HUES48 (cell line): Measurements from ENCODE around the gene AQP10.
"Not testable (repeated sequence)": the region's sequence is repeated elsewhere in the genome, so short reads cannot be mapped to it uniquely, and the experiment has no call there.

ENCODE experiments used
- H3K27ac ChIP-seq: one replicate; pipeline ENCODE4 v1.7.0; 2013; ENCODE audit warnings: low read depth, low read length, inconsistent platforms
- H3K27me3 ChIP-seq: 2 replicates; pipeline ENCODE4 v1.6.1; 2013; ENCODE audit warnings: mild to moderate bottlenecking, low read length; ENCODE audit not compliant: control insufficient read depth, insufficient read depth
- H3K36me3 ChIP-seq: 2 replicates; pipeline ENCODE4 v1.6.1; 2013; ENCODE audit warnings: low read length; ENCODE audit not compliant: control insufficient read depth, insufficient read depth
- H3K4me1 ChIP-seq: 2 replicates; pipeline ENCODE4 v1.6.1; 2013; ENCODE audit warnings: mild to moderate bottlenecking, low read length; ENCODE audit not compliant: control insufficient read depth, insufficient read depth
- H3K4me3 ChIP-seq: 2 replicates; pipeline ENCODE4 v1.5.1; 2013; ENCODE audit warnings: mild to moderate bottlenecking, low read depth, low read length
- H3K9ac ChIP-seq: 2 replicates; pipeline ENCODE4 v1.6.1; 2013; ENCODE audit warnings: mild to moderate bottlenecking, low read depth, low read length, moderate library complexity
- H3K9me3 ChIP-seq: 2 replicates; pipeline ENCODE4 v1.6.1; 2013; ENCODE audit warnings: low read length; ENCODE audit not compliant: control insufficient read depth, insufficient read depth

Gene AQP10

DNA sequence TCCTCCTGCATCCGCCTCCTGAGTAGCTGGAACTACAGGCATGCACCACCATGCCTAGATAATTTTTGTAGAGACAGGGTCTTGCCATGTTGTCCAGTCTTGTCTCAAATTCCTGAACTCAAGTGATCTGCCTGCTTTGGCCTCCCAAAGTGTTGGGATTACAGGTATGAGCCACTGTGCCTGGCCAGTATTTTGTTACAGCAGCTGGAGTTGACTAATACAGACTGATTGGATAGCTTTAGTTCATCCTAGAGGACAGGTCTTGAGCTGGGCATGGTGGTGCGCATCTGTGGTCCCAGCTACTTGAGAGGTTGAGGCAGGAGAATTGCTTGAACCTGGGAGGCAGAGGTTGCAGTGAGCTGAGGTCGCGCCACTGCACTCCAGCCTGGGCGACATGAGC, 40.0 kb downstream of the AQP10 start:
- not testable (repeated sequence) for H3K4me3 ChIP-seq, H3K27me3 ChIP-seq, H3K4me1 ChIP-seq, H3K36me3 ChIP-seq, H3K27ac ChIP-seq, H3K9me3 ChIP-seq, H3K9ac ChIP-seq

DNA sequence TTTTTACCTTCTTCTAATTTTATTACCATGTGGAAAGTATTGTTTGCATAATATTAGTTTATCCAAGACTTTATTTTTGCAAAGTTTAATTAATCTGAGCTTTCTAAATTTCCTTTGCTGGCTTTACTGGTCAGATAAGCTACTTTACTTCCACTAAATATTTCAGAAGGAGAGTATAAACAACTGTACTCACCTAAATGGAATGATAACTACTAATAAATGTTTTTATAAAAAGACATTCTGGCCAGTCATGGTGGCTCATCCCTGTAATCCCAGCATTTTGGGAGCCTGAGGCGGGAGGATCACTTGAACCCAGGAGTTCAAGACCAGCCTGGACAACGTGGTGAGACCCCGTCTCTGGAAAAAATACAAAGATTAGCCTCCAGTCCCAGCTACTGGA, 40.5 kb downstream of the AQP10 start:
- Histone ChIP-seq H3K9ac (no peak overlapping the region), H3K36me3 (no peaks in the 10 kb centered on the region), H3K9me3 (peaks cover 5% of the 10 kb centered on the region; the same call in 1 of the 2 replicates), H3K27ac (no peak overlapping the region), H3K4me3 (no peak overlapping the region), H3K27me3 (no peaks in the 10 kb centered on the region), H3K4me1 (peaks cover 10% of the 10 kb centered on the region)

DNA sequence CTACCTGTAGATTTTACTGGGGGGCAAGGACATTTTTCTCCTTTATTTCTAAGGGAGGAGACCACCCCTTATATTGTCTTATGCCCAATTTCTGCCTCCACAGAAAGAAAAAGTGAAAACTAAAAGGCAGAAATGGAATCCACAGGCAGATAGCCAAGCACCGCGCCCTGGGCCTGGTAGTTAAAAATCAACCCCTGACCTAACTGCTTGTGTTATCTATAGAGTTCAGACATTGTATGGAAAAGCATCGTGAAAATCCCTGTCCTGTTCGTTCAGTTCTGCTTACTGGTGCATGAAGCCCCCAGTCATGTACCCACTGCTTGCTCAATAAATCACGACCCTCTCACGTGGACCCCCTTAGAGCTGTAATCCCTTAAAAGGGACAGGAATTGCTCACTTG, 50.5 kb downstream of the AQP10 start:
- H3K4me3 ChIP-seq = no peak overlapping the region
- no peaks in the 10 kb centered on the region for H3K9me3 ChIP-seq
- H3K36me3 ChIP-seq = no peaks in the 10 kb centered on the region
- H3K27me3 ChIP-seq = no peaks in the 10 kb centered on the region
- H3K4me1 ChIP-seq = no peaks in the 10 kb centered on the region
- no peak overlapping the region for H3K9ac ChIP-seq
- H3K27ac ChIP-seq = no peak overlapping the region

DNA sequence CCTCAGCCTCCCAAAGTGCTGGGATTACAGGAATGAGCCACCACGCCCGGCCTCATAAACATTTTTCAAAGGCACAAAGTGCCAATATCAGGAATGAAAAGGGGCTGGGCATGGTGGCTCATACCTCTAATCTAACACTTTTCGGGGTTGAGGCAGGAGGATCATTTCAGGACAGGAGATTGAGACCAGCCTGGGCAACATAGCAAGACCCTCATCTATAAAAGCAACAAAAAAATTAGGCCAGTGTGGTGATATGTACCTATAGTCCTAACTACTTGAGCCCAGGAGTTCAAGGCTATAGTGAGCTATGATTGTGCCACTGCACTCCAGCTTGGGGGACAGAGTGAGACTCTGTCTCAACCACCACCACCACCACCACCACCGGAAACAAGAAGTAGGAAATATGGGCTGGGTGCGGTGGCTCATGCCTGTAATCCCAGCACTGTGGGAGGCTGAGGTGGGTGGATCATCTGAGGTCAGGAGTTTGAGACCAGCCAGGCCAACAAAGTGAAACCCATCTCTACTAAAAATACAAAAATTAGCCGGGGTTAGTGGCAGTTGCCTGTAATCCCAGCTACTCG, 53.0 kb downstream of the AQP10 start:
- not testable (repeated sequence) for H3K4me3 ChIP-seq, H3K36me3 ChIP-seq, H3K9me3 ChIP-seq, H3K27me3 ChIP-seq, H3K9ac ChIP-seq, H3K27ac ChIP-seq, H3K4me1 ChIP-seq
